HG03520 (cell line): Measurements from ENCODE around the gene MOCS1.

Experiments
- ATAC-seq: cut with Tn5 transposase; IDR thresholded peaks from one replicate; pipeline ENCODE4 v1.9.1; 2021; ENCODE audit warnings: mild to moderate bottlenecking, moderate library complexity; ENCODE audit not compliant: unreplicated experiment

MOCS1 gene

GRCh38 chr6:39950125-39950720 lies 16.0 kb upstream of the MOCS1 start:
- ATAC-seq = no peak

GRCh38 chr6:39948199-39948791 lies 14.0 kb upstream of the MOCS1 start:
- ATAC-seq = no peak

GRCh38 chr6:39947611-39948068 lies 13.4 kb upstream of the MOCS1 start:
- ATAC-seq = no peak

- no peak for ATAC-seq
Measured at GRCh38 chr6:39945626-39946025, 11.4 kb upstream of the MOCS1 start.

DNA sequence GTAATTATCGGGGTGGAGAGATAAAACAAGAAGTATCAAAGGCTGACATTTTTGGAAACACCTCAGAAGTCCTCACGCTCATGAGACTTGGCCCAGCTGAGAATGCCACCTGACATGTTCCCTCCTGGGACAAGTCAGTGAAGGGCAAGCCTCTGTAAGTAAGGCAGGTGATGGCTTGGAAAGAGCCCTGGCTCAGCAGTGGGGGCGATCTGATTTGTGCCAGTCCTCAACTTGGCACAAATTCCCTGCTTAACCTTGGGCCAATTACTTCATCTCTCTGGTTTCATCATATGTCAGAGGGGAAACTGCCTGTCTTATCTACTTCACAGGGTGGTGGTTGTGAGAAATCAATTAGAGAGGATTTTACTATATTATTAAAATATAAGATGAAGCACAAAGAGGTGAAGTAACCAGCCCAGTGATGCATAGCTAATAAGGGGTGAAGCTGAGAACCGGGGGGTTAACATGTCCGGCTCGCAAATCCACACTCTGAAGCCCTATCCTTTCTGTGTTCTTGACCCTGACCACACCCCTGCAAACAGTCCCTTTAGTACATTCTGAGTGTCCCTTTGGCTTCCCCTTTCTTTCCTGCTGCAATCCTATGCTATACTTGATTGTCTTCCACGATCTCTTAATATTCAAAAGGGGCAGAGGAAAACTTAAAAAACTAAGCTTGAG lies 8.8 kb upstream of the MOCS1 start:
- ATAC-seq = no peak

GRCh38 chr6:39941820-39942219 lies 7.6 kb upstream of the MOCS1 start:
- no peak for ATAC-seq

DNA sequence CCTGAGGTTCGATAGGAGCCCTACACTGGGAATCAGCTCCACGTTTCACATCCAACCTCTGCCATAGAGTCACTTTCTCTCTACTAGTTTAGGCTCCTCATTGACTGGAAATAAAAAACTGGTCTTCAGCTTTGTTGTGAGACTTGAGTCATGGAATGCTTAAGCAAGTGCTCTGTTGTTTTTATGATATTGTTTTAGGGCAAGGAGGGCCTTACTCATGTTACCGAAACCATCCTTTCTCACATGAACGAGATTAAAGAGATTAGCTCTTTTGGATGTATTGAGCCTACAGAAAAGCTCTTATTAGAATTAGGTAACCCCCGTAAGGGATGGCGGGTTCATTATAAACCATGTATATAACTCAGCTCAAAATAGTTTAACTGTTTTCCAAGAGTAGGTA lies 6.9 kb upstream of the MOCS1 start:
- no peak for ATAC-seq

GRCh38 chr6:39938773-39939654 lies 4.8 kb upstream of the MOCS1 start:
- no peak for ATAC-seq

GRCh38 chr6:39937686-39938333 lies 3.5 kb upstream of the MOCS1 start:
- ATAC-seq = no peak

- ATAC-seq = no peak
Measured at GRCh38 chr6:39936857-39937256, 2.6 kb upstream of the MOCS1 start.

- ATAC-seq = no peak
Measured at GRCh38 chr6:39935241-39935640, 979 bp upstream of the MOCS1 start.

GRCh38 chr6:39933669-39934130 lies 562 bp downstream of the MOCS1 start:
- no peak for ATAC-seq

GRCh38 chr6:39932386-39932910 lies 1.8 kb downstream of the MOCS1 start:
- no peak for ATAC-seq

GRCh38 chr6:39931607-39932006 lies 2.7 kb downstream of the MOCS1 start:
- ATAC-seq = no peak

- no peak for ATAC-seq
Measured at GRCh38 chr6:39930540-39930939, 3.7 kb downstream of the MOCS1 start.

GRCh38 chr6:39929733-39930461 lies 4.4 kb downstream of the MOCS1 start:
- ATAC-seq = no peak

DNA sequence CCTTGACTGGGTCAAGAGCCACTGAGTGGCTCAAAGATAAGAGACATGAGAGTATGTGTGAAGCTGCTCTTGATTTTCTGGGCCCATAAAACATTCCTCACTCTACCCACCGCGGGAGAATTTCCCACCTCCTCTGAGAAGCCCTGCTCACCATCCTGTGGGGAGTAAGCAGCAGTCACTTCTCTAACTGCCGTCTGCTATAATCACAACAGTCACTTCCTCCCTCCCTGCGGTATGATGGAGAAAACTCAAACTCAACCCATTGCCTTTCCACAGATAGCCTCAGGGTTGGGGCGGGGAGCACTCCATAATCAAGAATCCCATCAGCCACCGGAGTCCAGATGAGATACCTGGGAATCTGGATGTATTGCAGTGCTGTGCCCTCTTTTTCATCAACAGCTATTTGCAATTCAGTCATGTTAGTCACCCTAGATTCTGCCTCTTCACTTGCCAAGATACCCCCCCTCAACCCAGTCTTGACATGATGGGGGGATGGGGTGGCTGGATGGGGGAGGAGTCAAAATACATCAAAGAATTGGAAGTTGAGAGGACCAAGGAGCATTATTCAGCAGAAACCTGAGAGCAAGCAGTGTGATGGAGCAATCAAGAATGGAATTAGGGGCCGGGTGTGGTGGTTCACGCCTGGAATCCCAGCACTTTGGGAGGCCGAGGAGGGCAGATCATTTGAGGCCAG lies 5.1 kb downstream of the MOCS1 start:
- no peak for ATAC-seq

GRCh38 chr6:39927159-39927558 lies 7.1 kb downstream of the MOCS1 start:
- no peak for ATAC-seq

GRCh38 chr6:39926668-39927067 lies 7.6 kb downstream of the MOCS1 start:
- no peak for ATAC-seq
